Gastroesophageal sphincter (tissue), 4 donors: Measurements from ENCODE around the gene PTPRE. TPM values are rescaled to one million over a fixed set of nuclear protein-coding genes. Genes with fewer than 3 reads are reported as not detected.

Source experiments
- ATAC-seq: fragments of 150-250 bp; one replicate; pipeline ENCODE4 v1.9.1; 2016; ENCODE audit warnings: mild to moderate bottlenecking, moderate library complexity
- H3K27ac ChIP-seq, 4 donors: fragments of 200-600 bp; sonication (generic) in 3 of 4; 1 replicate in 3 of 4; 2 replicates in 1 of 4; pipeline ENCODE4 v1.5.1; 2016 to 2019
- H3K27me3 ChIP-seq: fragments of 200-600 bp; sonication (generic); one replicate; pipeline ENCODE4 v1.5.1; 2019
- H3K36me3 ChIP-seq, 2 donors: fragments of 200-600 bp; sonication (generic); one replicate each; pipeline ENCODE4 v1.5.1; 2019; ENCODE audit warnings: control low read depth in 1 of 2
- H3K4me1 ChIP-seq, 3 donors: fragments of 200-600 bp; sonication (generic); 1 replicate in 2 of 3; 2 replicates in 1 of 3; pipeline ENCODE4 v1.5.1; 2016 to 2019; ENCODE audit warnings: control low read depth in 2 of 3
- H3K4me3 ChIP-seq, 2 donors: fragments of 200-600 bp; sonication (generic); one replicate each; pipeline ENCODE4 v1.5.1; 2019; ENCODE audit warnings: mild to moderate bottlenecking in 1 of 2, moderate library complexity in 1 of 2
- H3K9me3 ChIP-seq, 3 donors: fragments of 200-600 bp; sonication (generic); one replicate each; pipeline ENCODE4 v1.5.1; 2017 to 2019; ENCODE audit warnings: control low read depth in 2 of 3
- CTCF ChIP-seq, 4 experiments: fragments of 200-600 bp in 2 of 4; fragments of 450-650 bp in 2 of 4; sonication (generic) in 1 of 4; IDR thresholded peaks; one replicate each; pipeline ENCODE4 v1.5.1; 2017 to 2019; ENCODE audit warnings: antibody characterized with exemption in 4 of 4, mild to moderate bottlenecking in 2 of 4, moderate library complexity in 2 of 4
- EP300 ChIP-seq: sonication (generic); formaldehyde crosslinking; IDR thresholded peaks from one replicate; pipeline ENCODE4 v1.6.1; 2017; ENCODE audit warnings: antibody characterized with exemption, mild to moderate bottlenecking
- POLR2A ChIP-seq, 2 donors: fragments of 450-650 bp; IDR thresholded peaks; one replicate each; pipeline ENCODE4 v1.6.1; 2017; ENCODE audit warnings: antibody characterized with exemption in 2 of 2, mild to moderate bottlenecking in 2 of 2, moderate library complexity in 1 of 2
- POLR2AphosphoS5 ChIP-seq: sonication (generic); formaldehyde crosslinking; IDR thresholded peaks from one replicate; pipeline ENCODE4 v1.6.1; 2017; ENCODE audit warnings: antibody characterized with exemption
- WGBS, 2 donors: methylation state at CpG; one replicate each; pipeline ENCODE4 v1.1.5; 2018; ENCODE audit warnings: low coverage in 1 of 2; 5-methylcytosine and 5-hydroxymethylcytosine counted together
- total RNA-seq, 4 donors: library from RNA; depleted of rRNA; stranded (reverse); fragments of >200 nt; gene quantifications; one replicate each; pipeline ENCODE4 v1.1.0, GENCODE V29; 2016

The PTPRE gene
- total RNA-seq, 4 donors from 2014 or later, result 6.4 to 16.4 (median 8.5) TPM

DNA sequence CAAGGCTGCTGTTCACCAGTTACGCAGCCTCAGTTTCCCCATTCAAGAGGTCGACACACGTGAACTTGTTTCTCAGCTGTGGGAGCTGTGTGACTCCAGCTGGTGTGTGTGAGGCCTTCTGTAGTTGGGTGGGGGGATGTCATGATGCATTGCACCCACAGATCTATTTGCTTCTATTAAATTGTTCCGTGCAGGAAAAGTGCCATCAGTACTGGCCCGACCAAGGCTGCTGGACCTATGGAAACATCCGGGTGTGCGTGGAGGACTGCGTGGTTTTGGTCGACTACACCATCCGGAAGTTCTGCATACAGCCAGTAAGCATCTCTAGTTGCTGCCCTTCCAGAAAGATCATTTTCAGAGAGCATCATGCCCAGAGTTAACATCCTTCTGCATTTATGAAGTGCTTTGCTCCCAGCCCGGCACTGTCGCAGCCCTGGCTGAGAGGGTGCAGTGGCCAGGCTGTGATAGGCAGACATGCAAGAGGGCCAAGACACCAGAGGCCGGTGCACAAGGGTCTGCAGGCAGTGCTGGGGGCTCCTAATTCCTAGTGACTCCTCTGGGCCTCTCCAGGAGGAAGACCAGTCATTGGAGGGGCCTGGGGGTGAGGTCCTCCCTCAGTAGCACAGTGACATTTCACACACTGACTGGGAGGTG lies 159.1 kb downstream of the PTPRE start:
- Histone ChIP-seq H3K27me3 (peaks cover 28% of the 10 kb centered on the region), H3K4me3 (no peak overlapping the region), H3K36me3 (peaks cover 0 to 44% of the 10 kb centered on the region in 2 donors), H3K9me3 (no peaks in the 10 kb centered on the region), H3K4me1 (peaks cover 0 to 37% (median 11%) of the 10 kb centered on the region in 3 donors), H3K27ac (no peak overlapping the region)
- ATAC-seq, result no peak
- no peak for TF ChIP-seq POLR2AphosphoS5
- TF ChIP-seq POLR2A (IDR thresholded peaks at IDR 0.05), result no peak
- TF ChIP-seq EP300, result no peak
- TF ChIP-seq CTCF (IDR thresholded peaks at IDR 0.05), result no peak
- 88 to 90% methylated on average over 3 to 5 of the region's 13 CpGs for WGBS, 2 donors

DNA sequence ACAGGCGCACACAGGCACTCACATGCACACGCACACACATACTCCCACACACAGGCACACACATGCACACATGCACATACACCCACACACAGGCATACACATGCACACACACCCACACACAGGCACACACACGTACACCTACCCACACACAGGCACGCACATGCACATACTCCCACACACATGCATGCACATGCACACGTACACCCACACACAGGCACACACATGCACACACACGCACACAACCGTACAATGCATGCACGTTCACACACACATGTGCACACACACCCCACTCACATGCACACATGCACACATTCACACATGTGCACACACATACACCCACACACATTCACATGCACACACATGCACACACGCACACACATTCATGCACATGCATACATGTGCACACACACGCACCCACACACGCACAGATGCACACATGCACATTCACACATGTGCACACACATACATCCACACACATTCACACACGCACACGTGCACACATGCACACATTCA lies 160.0 kb downstream of the PTPRE start:
- 81 to 86% methylated on average over 9 to 10 of the region's 13 CpGs for WGBS, 2 donors
- H3K4me1 ChIP-seq, result peaks cover 0 to 37% (median 11%) of the 10 kb centered on the region in 3 donors
- no peaks in the 10 kb centered on the region for H3K9me3 ChIP-seq
- H3K27ac ChIP-seq, result no peak overlapping the region
- no peak for ATAC-seq
- peaks cover 0 to 53% of the 10 kb centered on the region in 2 donors for H3K36me3 ChIP-seq
- TF ChIP-seq POLR2AphosphoS5 (no peak), POLR2A (IDR thresholded peaks at IDR 0.05) (no peak), EP300 (no peak), CTCF (IDR thresholded peaks at IDR 0.05) (no peak)
- peaks cover 28% of the 10 kb centered on the region for H3K27me3 ChIP-seq
- H3K4me3 ChIP-seq, result no peak overlapping the region

DNA sequence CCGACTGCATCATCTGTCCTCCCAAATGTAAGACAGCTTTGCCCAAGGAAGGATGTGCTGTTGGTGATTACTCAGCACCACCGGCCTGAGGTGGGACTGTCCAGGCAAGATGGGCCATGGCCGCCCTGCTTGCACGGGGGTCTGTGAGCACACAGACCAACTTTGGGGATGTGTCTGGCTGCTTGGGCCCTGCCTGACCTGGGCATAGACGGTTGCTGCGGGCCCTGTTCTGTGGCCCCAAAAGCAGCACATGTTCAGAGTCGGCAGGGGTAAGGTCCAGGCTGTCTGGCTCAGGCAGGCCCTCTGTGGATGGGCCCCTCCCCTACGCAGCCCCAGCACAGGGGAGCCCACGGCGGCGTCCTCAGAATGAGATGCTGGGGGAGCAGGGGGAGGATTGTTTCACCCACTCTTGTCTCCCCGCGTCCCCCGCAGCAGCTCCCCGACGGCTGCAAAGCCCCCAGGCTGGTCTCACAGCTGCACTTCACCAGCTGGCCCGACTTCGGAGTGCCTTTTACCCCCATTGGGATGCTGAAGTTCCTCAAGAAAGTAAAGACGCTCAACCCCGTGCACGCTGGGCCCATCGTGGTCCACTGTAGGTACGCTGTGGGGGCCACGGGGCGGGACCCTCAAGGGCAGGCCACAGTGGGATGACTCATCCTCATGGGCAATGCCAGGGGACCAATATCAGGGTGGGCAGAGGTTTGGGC lies 160.9 kb downstream of the PTPRE start:
- no CpG with 5 or more reads among the region's 25 CpGs for WGBS, 2 donors
- TF ChIP-seq CTCF (IDR thresholded peaks at IDR 0.05), result no peak
- no peak for TF ChIP-seq POLR2AphosphoS5
- no peak for TF ChIP-seq POLR2A (IDR thresholded peaks at IDR 0.05)
- TF ChIP-seq EP300, result no peak
- Histone ChIP-seq H3K9me3 (no peaks in the 10 kb centered on the region), H3K27ac (no peak overlapping the region), H3K4me3 (no peak overlapping the region), H3K4me1 (peaks cover 0 to 29% (median 11%) of the 10 kb centered on the region in 3 donors), H3K27me3 (peaks cover 19% of the 10 kb centered on the region), H3K36me3 (peaks cover 0 to 59% of the 10 kb centered on the region in 2 donors)
- no peak for ATAC-seq

GRCh38 chr10:128068398-128069285 lies 161.7 kb downstream of the PTPRE start:
- 73 to 82% methylated on average over 2 to 11 of the region's 19 CpGs for WGBS, 2 donors
- ATAC-seq, result no peak
- Histone ChIP-seq H3K36me3 (peaks cover 0 to 67% of the 10 kb centered on the region in 2 donors), H3K27ac (no peak overlapping the region), H3K27me3 (peaks cover 13% of the 10 kb centered on the region), H3K4me3 (no peak overlapping the region), H3K4me1 (peaks cover 0 to 22% (median 8%) of the 10 kb centered on the region in 3 donors), H3K9me3 (no peaks in the 10 kb centered on the region)
- TF ChIP-seq EP300, result no peak
